ENCODE data around the gene ZSCAN20. TPM values are rescaled to one million over a fixed set of nuclear protein-coding genes. Genes with fewer than 3 reads are reported as not detected.

The ZSCAN20 gene
- total and polyA plus RNA-seq, 9 of the 15 experiments (the other 6 are each of a cell fraction or from before 2014, with no cell fraction given): 0.36 to 3.3 (median 2.0) TPM

- TF ChIP-seq PHF21A (IDR thresholded peaks at IDR 0.05; ENCODE audit: borderline replicate concordance, low read depth) (no peak), SPI1 (IDR thresholded peaks at IDR 0.05; ENCODE audit: borderline replicate concordance, low read depth, low read length) (no peak), MXD1 (CRISPR knock-in tag; IDR thresholded peaks at IDR 0.05; ENCODE audit: borderline replicate concordance, poor library complexity, severe bottlenecking) (no peak), RB1 (IDR thresholded peaks at IDR 0.05; ENCODE audit: low read depth) (no peak), PRDM10 (IDR thresholded peaks at IDR 0.05; ENCODE audit: partially characterized antibody) (no peak)
These were observed 31.1 kb downstream of the ZSCAN20 start (continued) for GRCh38 chr1:33503506-33503905.

- in situ Hi-C loops (cut with MboI) (no loop called here), intact Hi-C loops (cut with micrococcal nuclease) (no loop called here)
- H3K4me1 ChIP-seq (replicated peaks in 1 of 2; ENCODE audit: control insufficient read depth in 2 of 2, insufficient read depth in 2 of 2, low read length in 2 of 2): no peaks in the 10 kb centered on the region
- no peak overlapping the region for H3K4me3 ChIP-seq
- no peak for DNase-seq (ENCODE audit: extremely low read depth in 1 of 4, low spot score in 3 of 4)
- no peaks in the 10 kb centered on the region for H3K36me3 ChIP-seq (ENCODE audit: control insufficient read depth, insufficient read depth, low read length)
- ATAC-seq: no peak
- 0% methylated on average over 3 of the region's 3 CpGs for WGBS (ENCODE audit: insufficient coverage, low coverage, missing lambda C conversion rate)
- no peak overlapping the region for H3K9ac ChIP-seq (ENCODE audit: insufficient read depth in 1 of 2, low read depth in 2 of 2, low read length in 2 of 2)
- ChIA-PET CTCF (ENCODE audit: low intra/inter-chr PET ratio) (no interaction called here), POLR2A (no interaction called here)
- BruUV-seq (replicated peaks): no TSS peak
- no peak overlapping the region for H3K4me2 ChIP-seq (ENCODE audit: insufficient read depth, low read length)
- no peaks in the 10 kb centered on the region for H3K79me2 ChIP-seq (ENCODE audit: control insufficient read depth, insufficient read depth, low read length)
- H3K9me3 ChIP-seq (replicated peaks; ENCODE audit: control insufficient read depth, insufficient read depth, low read depth, low read length): no peaks in the 10 kb centered on the region
- peaks cover 9 to 12% of the 10 kb centered on the region in 2 experiments; a peak in 4 of 5 replicates for H3K27me3 ChIP-seq (ENCODE audit: control insufficient read depth in 2 of 2, insufficient read depth in 2 of 2, low read length in 2 of 2)
- no peak for FAIRE-seq
- TF ChIP-seq ZNF512 (tag; IDR thresholded peaks at IDR 0.05): peak; percentile 87
- no peak for TF ChIP-seq JUND (IDR thresholded peaks at IDR 0.05; ENCODE audit: borderline replicate concordance, low read depth, low read length)
- no peak for TF ChIP-seq JUND (tag; IDR thresholded peaks at IDR 0.05; ENCODE audit: borderline replicate concordance, low read depth, low read length)
- H4K20me1 ChIP-seq (replicated peaks; ENCODE audit: control insufficient read depth, insufficient read depth, low read length): no peaks in the 10 kb centered on the region
- no peak overlapping the region for H3K27ac ChIP-seq (ENCODE audit: extremely low read depth, low read depth, low read length)
- H2AFZ ChIP-seq (ENCODE audit: low read depth, low read length): no peak overlapping the region
- H3K9me1 ChIP-seq (ENCODE audit: control insufficient read depth, insufficient read depth, low read length): no peaks in the 10 kb centered on the region
These were observed 35.2 kb downstream of the ZSCAN20 start for GRCh38 chr1:33507661-33508060.

Measured in K562 (cell line).